Natural killer cell treated with Interleukin-12 subunit alpha and Interleukin-12 subunit beta and Interleukin-15 and Interleukin-18, amount 100 ng/mL, for 72 hours (primary cell): ENCODE measurements around the gene PRXL2C. TPM values are rescaled to one million over a fixed set of nuclear protein-coding genes. Genes with fewer than 3 reads are reported as not detected.

Source experiments
- ATAC-seq, 2 donors: fragments of 150-1000 bp; cut with Tn5 transposase in 1 of 2; sonication (Bioruptor Pico), chemical (Tn5 transposase) in 1 of 2; 2 replicates each; pipeline ENCODE4 v1.10.0; 2021
- DNase-seq: peaks from one replicate; pipeline ENCODE4 v3.0.0; 2022; ENCODE audit warnings: low spot score
- H3K27ac Mint-ChIP-seq, 2 donors: 1 replicate in 1 of 2; 2 replicates in 1 of 2; pipeline ENCODE4 v1.8.0; 2022; ENCODE audit warnings: mixed read lengths in 2 of 2, mild to moderate bottlenecking in 1 of 2, moderate library complexity in 1 of 2
- H3K27me3 Mint-ChIP-seq, 2 donors: 1 replicate in 1 of 2; 2 replicates in 1 of 2; pipeline ENCODE4 v1.8.0; 2022; ENCODE audit warnings: mixed read lengths in 2 of 2
- H3K36me3 Mint-ChIP-seq: one replicate; pipeline ENCODE4 v1.8.0; 2022; ENCODE audit warnings: mixed read lengths
- H3K4me1 Mint-ChIP-seq, 2 donors: 1 replicate in 1 of 2; 2 replicates in 1 of 2; pipeline ENCODE4 v1.8.0; 2022; ENCODE audit warnings: low read depth in 2 of 2, mixed read lengths in 2 of 2, mild to moderate bottlenecking in 1 of 2
- H3K4me3 Mint-ChIP-seq: one replicate; pipeline ENCODE4 v1.8.0; 2022; ENCODE audit warnings: mixed read lengths
- H3K9me3 Mint-ChIP-seq: 2 replicates; pipeline ENCODE4 v1.8.0; 2022; ENCODE audit warnings: mixed read lengths
- total RNA-seq, 2 donors: library from RNA; stranded (reverse); gene quantifications; one replicate each; pipeline ENCODE4 v1.2.3, GENCODE V29; 2022

Gene PRXL2C
- total RNA-seq, 2 donors from 2014 or later = 2.5 to 4.8 TPM

GRCh38 chr9:96665789-96666188 lies 10.7 kb upstream of the PRXL2C start:
- Mint-ChIP-seq H3K27me3 (peaks cover 0 to 5% of the 10 kb centered on the region in 2 donors), H3K27ac (no peak overlapping the region), H3K4me3 (no peak overlapping the region)

GRCh38 chr9:96663506-96664120 lies 8.5 kb upstream of the PRXL2C start:
- no peak overlapping the region for H3K4me3 Mint-ChIP-seq
- peaks cover 1 to 2% of the 10 kb centered on the region in 2 donors for H3K27me3 Mint-ChIP-seq
- ATAC-seq (no peak), DNase-seq (no peak)
- no peak overlapping the region for H3K27ac Mint-ChIP-seq
- H3K4me1 Mint-ChIP-seq = peaks cover 0 to 5% of the 10 kb centered on the region in 2 donors
- H3K36me3 Mint-ChIP-seq = no peaks in the 10 kb centered on the region
- H3K9me3 Mint-ChIP-seq = no peaks in the 10 kb centered on the region

More at GRCh38 chr9:96665789-96666188, 10.7 kb upstream of the PRXL2C start:
- H3K36me3 Mint-ChIP-seq = no peaks in the 10 kb centered on the region
- DNase-seq (no peak), ATAC-seq (no peak)
- no peaks in the 10 kb centered on the region for H3K9me3 Mint-ChIP-seq
- peaks cover 0 to 5% of the 10 kb centered on the region in 2 donors for H3K4me1 Mint-ChIP-seq

- Mint-ChIP-seq H3K27ac (no peak overlapping the region), H3K9me3 (no peaks in the 10 kb centered on the region), H3K27me3 (peaks cover 6 to 10% of the 10 kb centered on the region in 2 donors), H3K4me3 (no peak overlapping the region), H3K4me1 (peaks cover 0 to 5% of the 10 kb centered on the region in 2 donors), H3K36me3 (no peaks in the 10 kb centered on the region)
- ATAC-seq (no peak), DNase-seq (no peak)
These were observed 6.6 kb upstream of the PRXL2C start for GRCh38 chr9:96661711-96662110.

- ATAC-seq (no peak), DNase-seq (no peak)
- peaks cover 0 to 5% of the 10 kb centered on the region in 2 donors for H3K4me1 Mint-ChIP-seq
- H3K27ac Mint-ChIP-seq = no peak overlapping the region
- H3K27me3 Mint-ChIP-seq = peaks cover 6 to 10% of the 10 kb centered on the region in 2 donors
- H3K36me3 Mint-ChIP-seq = no peaks in the 10 kb centered on the region
- no peak overlapping the region for H3K4me3 Mint-ChIP-seq
- H3K9me3 Mint-ChIP-seq = no peaks in the 10 kb centered on the region
These were observed 5.7 kb upstream of the PRXL2C start for GRCh38 chr9:96660692-96661248.

GRCh38 chr9:96654450-96655197 lies 493 bp downstream of the PRXL2C start:
- H3K4me3 Mint-ChIP-seq = peak overlapping the region; percentile 84

GRCh38 chr9:96651626-96652025 lies 3.5 kb downstream of the PRXL2C start:
- peaks cover 13% of the 10 kb centered on the region for H3K36me3 Mint-ChIP-seq

More at GRCh38 chr9:96654450-96655197, 493 bp downstream of the PRXL2C start:
- H3K4me1 Mint-ChIP-seq = peaks cover 19 to 20% of the 10 kb centered on the region in 2 donors
- ATAC-seq = peak; percentile 70 to 72
- peak overlapping the region; percentile 55 to 74 for H3K27ac Mint-ChIP-seq
- peaks cover 4% of the 10 kb centered on the region for H3K36me3 Mint-ChIP-seq
- peaks cover 6 to 7% of the 10 kb centered on the region in 2 donors for H3K27me3 Mint-ChIP-seq
- no peaks in the 10 kb centered on the region for H3K9me3 Mint-ChIP-seq
- peak; percentile 77 for DNase-seq

GRCh38 chr9:96649620-96650324 lies 5.3 kb downstream of the PRXL2C start:
- peaks cover 15 to 18% of the 10 kb centered on the region in 2 donors for H3K4me1 Mint-ChIP-seq
- no peak overlapping the region for H3K27ac Mint-ChIP-seq
- H3K9me3 Mint-ChIP-seq = no peaks in the 10 kb centered on the region
- ATAC-seq (no peak), DNase-seq (no peak)
- H3K36me3 Mint-ChIP-seq = peaks cover 13% of the 10 kb centered on the region
- H3K4me3 Mint-ChIP-seq = no peak overlapping the region
- no peaks in the 10 kb centered on the region for H3K27me3 Mint-ChIP-seq

More at GRCh38 chr9:96651626-96652025, 3.5 kb downstream of the PRXL2C start:
- Mint-ChIP-seq H3K4me3 (no peak overlapping the region), H3K9me3 (no peaks in the 10 kb centered on the region), H3K27me3 (no peaks in the 10 kb centered on the region), H3K27ac (peak overlapping the region in 1 of 2 donors; percentile 9), H3K4me1 (peaks cover 21 to 22% of the 10 kb centered on the region in 2 donors)
- DNase-seq = no peak
- ATAC-seq = no peak

- DNase-seq (no peak), ATAC-seq (no peak)
- H3K27ac Mint-ChIP-seq = no peak overlapping the region
- H3K9me3 Mint-ChIP-seq = no peaks in the 10 kb centered on the region
- H3K27me3 Mint-ChIP-seq = no peaks in the 10 kb centered on the region
- H3K4me1 Mint-ChIP-seq = peaks cover 6% of the 10 kb centered on the region in 2 donors
- no peak overlapping the region for H3K4me3 Mint-ChIP-seq
- peaks cover 13% of the 10 kb centered on the region for H3K36me3 Mint-ChIP-seq
These were observed 8.8 kb downstream of the PRXL2C start for GRCh38 chr9:96646081-96646991.

- Mint-ChIP-seq H3K4me3 (no peak overlapping the region), H3K36me3 (peaks cover 6% of the 10 kb centered on the region), H3K27me3 (no peaks in the 10 kb centered on the region), H3K9me3 (no peaks in the 10 kb centered on the region), H3K27ac (no peak overlapping the region), H3K4me1 (no peaks in the 10 kb centered on the region)
- DNase-seq (no peak), ATAC-seq (no peak)
These were observed 11.0 kb downstream of the PRXL2C start for GRCh38 chr9:96644137-96644536.

GRCh38 chr9:96641514-96641913 lies 13.6 kb downstream of the PRXL2C start:
- ATAC-seq (no peak), DNase-seq (no peak)
- H3K27ac Mint-ChIP-seq = no peak overlapping the region
- no peak overlapping the region for H3K4me3 Mint-ChIP-seq
- no peaks in the 10 kb centered on the region for H3K36me3 Mint-ChIP-seq
- H3K9me3 Mint-ChIP-seq = no peaks in the 10 kb centered on the region
- H3K4me1 Mint-ChIP-seq = no peaks in the 10 kb centered on the region
- peaks cover 0 to 3% of the 10 kb centered on the region in 2 donors for H3K27me3 Mint-ChIP-seq

GRCh38 chr9:96638606-96639364 lies 16.3 kb downstream of the PRXL2C start:
- no peak overlapping the region for H3K27ac Mint-ChIP-seq
- no peaks in the 10 kb centered on the region for H3K36me3 Mint-ChIP-seq
- peaks cover 0 to 8% of the 10 kb centered on the region in 2 donors for H3K27me3 Mint-ChIP-seq
- H3K4me1 Mint-ChIP-seq = no peaks in the 10 kb centered on the region
- DNase-seq (no peak), ATAC-seq (no peak)
- H3K4me3 Mint-ChIP-seq = no peak overlapping the region
- no peaks in the 10 kb centered on the region for H3K9me3 Mint-ChIP-seq

- no peak for ATAC-seq
- no peak for DNase-seq
- Mint-ChIP-seq H3K27ac (no peak overlapping the region), H3K36me3 (no peaks in the 10 kb centered on the region), H3K4me1 (no peaks in the 10 kb centered on the region), H3K27me3 (peaks cover 7 to 8% of the 10 kb centered on the region in 2 donors), H3K4me3 (no peak overlapping the region), H3K9me3 (no peaks in the 10 kb centered on the region)
These were observed 18.7 kb downstream of the PRXL2C start for GRCh38 chr9:96636368-96636767.
